Loucy (cell line): Measurements from ENCODE around the gene TXNIP.

ENCODE experiments used
- EZH2phosphoT487 ChIP-seq: fragments of 200-600 bp; IDR thresholded peaks from 2 replicates; pipeline ENCODE4 v1.6.1; 2018; ENCODE audit warnings: antibody characterized with exemption, mild to moderate bottlenecking, moderate library complexity, borderline replicate concordance
- TF ChIP-seq, protein P1 (sequence below): fragments of 200-600 bp; sonication (generic); conservative IDR thresholded peaks from 2 replicates; pipeline ENCODE4 v1.5.1; 2014; ENCODE audit warnings: mild to moderate bottlenecking, antibody characterized with exemption, low read length

DNA sequence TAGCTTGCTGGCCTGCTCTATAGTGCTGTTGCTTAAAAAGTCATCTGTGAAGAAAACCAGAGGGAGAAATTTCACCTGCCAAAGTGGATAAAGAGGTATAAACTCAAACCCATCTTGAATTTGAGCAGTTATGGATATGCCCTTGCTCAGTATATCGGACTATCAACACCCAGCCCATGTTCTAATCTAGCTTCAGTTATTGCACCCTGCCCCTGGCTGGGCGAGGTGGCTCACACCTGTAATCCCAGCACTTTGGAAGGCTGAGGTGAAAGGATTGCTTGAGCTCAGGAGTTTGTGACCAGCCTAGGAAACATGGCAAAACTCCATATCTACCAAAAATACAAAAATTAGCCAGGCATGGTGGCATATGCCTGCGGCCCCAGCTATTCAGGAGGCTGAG lies 51.8 kb downstream of the TXNIP start:
- TF ChIP-seq EZH2phosphoT487: no peak
- TF ChIP-seq, protein P1, sequence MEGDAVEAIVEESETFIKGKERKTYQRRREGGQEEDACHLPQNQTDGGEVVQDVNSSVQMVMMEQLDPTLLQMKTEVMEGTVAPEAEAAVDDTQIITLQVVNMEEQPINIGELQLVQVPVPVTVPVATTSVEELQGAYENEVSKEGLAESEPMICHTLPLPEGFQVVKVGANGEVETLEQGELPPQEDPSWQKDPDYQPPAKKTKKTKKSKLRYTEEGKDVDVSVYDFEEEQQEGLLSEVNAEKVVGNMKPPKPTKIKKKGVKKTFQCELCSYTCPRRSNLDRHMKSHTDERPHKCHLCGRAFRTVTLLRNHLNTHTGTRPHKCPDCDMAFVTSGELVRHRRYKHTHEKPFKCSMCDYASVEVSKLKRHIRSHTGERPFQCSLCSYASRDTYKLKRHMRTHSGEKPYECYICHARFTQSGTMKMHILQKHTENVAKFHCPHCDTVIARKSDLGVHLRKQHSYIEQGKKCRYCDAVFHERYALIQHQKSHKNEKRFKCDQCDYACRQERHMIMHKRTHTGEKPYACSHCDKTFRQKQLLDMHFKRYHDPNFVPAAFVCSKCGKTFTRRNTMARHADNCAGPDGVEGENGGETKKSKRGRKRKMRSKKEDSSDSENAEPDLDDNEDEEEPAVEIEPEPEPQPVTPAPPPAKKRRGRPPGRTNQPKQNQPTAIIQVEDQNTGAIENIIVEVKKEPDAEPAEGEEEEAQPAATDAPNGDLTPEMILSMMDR: no peak
